A549 (cell line): Measurements from ENCODE around the gene TXNL4A.

ENCODE experiments used
- BHLHE40 ChIP-seq: IDR thresholded peaks from 2 replicates; pipeline ENCODE4 v1.6.1; 2012; ENCODE audit warnings: low read depth, low read length, inconsistent platforms
- CEBPB ChIP-seq, 2 experiments: fragments of >200 bp in 1 of 2; sonication (Bioruptor Twin) in 1 of 2; formaldehyde crosslinking in 1 of 2; IDR thresholded peaks; 2 replicates each; pipeline ENCODE4 v1.6.1; 2012 to 2016
- CHD4 ChIP-seq: fragments of 200-600 bp; sonication (generic); IDR thresholded peaks from 2 replicates; pipeline ENCODE4 v1.6.1; 2016; ENCODE audit warnings: antibody characterized with exemption, mild to moderate bottlenecking, borderline replicate concordance
- CTCF ChIP-seq: fragments of >200 bp; sonication (Bioruptor Twin); formaldehyde crosslinking; IDR thresholded peaks from 3 replicates; pipeline ENCODE4 v1.5.1; 2016
- ELK1 ChIP-seq: fragments of 150-350 bp; IDR thresholded peaks from 2 replicates; pipeline ENCODE4 v1.6.1; 2014; ENCODE audit warnings: low read depth, mild to moderate bottlenecking, low read length
- FOSL2 ChIP-seq, 2 experiments: fragments of 450-650 bp in 1 of 2; fragments of >200 bp in 1 of 2; sonication (Bioruptor Twin) in 1 of 2; formaldehyde crosslinking; IDR thresholded peaks; 2 replicates each; pipeline versions ENCODE4 v1.5.0 to v1.6.1; 2016 to 2020; ENCODE audit warnings: mild to moderate bottlenecking in 1 of 2, moderate library complexity in 1 of 2
- JUNB ChIP-seq: fragments of >200 bp; sonication (Bioruptor Twin); formaldehyde crosslinking; IDR thresholded peaks from 2 replicates; pipeline ENCODE4 v1.6.1; 2016
- NFE2L2 ChIP-seq: fragments of 150-350 bp; conservative IDR thresholded peaks from 2 replicates; pipeline ENCODE4 v1.6.1; 2014; ENCODE audit warnings: low read length
- POLR2A ChIP-seq: IDR thresholded peaks from 2 replicates; pipeline ENCODE4 v1.6.1; 2012; ENCODE audit warnings: mild to moderate bottlenecking, low read length
- RCOR1 ChIP-seq: fragments of 150-350 bp; IDR thresholded peaks from 2 replicates; pipeline ENCODE4 v1.6.1; 2014; ENCODE audit warnings: antibody characterized with exemption, low read length, low read depth
- RFX5 ChIP-seq: fragments of 450-650 bp; IDR thresholded peaks from 2 replicates; pipeline ENCODE4 v1.7.1; 2014; ENCODE audit warnings: antibody characterized with exemption, mild to moderate bottlenecking, moderate library complexity
- SREBF2 ChIP-seq: fragments of 450-650 bp; IDR thresholded peaks from 2 replicates; pipeline ENCODE4 v1.6.1; 2014; ENCODE audit warnings: mild to moderate bottlenecking, moderate library complexity
- TF ChIP-seq, protein P1 (sequence below): IDR thresholded peaks from 2 replicates; pipeline ENCODE4 v1.6.1; 2012

DNA sequence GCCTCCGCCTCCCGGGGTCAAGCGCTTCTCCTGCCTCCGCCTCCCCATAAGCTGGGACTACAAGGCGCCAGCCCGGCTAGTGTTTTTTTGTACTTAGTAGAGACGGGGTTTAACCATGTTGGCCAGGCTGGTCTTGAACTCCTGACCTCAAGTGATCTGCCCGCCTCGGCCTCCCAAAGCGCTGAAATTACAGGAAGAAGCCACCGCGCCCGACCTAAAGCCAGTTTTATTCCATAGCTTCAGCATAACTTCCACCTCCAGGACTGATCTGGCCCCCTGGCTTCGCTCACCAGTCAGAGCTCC is 783 bp upstream of the TXNL4A start:
- TF ChIP-seq, protein P1, sequence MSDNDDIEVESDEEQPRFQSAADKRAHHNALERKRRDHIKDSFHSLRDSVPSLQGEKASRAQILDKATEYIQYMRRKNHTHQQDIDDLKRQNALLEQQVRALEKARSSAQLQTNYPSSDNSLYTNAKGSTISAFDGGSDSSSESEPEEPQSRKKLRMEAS, result no peak
- TF ChIP-seq JUNB (no peak), NFE2L2 (no peak), FOSL2 (IDR thresholded peaks at IDR 0.05) (no peak), FOSL2 (CRISPR knock-in tag; IDR thresholded peaks at IDR 0.05) (no peak), POLR2A (no peak), ELK1 (no peak), CTCF (no peak), SREBF2 (no peak), CHD4 (no peak), CEBPB (IDR thresholded peaks at IDR 0.05) (no peak), BHLHE40 (no peak), RFX5 (no peak), RCOR1 (no peak)
